ENCODE results near the gene CFAP20.

DNA sequence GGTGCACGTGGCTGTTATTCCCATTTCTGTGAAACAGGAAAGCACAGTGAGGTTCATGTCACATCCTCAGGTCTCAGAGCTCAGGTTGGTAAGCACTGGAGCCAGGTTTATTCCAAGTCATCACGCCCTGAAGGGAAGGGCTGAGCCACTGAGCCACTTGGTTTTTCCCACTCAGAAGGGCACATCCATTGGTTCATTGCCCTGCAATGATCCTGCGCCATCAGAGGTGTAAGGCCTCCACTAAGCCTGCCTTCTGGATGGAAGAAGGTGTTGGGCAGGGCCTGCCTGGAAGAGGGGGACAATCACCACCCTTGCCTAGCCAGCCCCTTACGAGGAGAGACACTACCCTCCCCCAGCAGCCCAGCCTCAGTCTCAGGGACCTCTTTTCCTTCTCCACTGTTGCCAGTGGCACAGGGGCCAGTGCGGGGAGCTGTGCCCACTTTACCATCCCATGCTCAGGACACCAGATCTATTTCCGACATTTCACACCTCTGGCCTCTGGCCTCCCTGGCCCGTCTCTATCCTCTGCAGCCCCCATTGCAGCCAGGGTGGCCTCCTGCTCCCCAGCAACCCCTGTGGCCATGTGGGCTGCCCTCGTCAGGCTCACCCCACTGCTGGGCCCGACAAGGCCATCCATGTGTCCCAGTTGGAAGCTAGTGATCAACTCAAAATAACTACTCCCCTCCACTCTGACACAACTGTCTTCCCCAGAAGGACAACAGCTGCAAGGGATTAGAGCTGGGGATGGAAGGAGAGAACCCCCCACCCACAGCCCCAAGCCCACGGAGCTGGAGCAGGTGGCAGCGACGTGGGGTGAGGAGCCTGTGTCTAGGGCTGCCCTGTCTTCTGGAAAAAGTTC is 29.9 kb downstream of the CFAP20 start:
- TF ChIP-seq, protein P1, sequence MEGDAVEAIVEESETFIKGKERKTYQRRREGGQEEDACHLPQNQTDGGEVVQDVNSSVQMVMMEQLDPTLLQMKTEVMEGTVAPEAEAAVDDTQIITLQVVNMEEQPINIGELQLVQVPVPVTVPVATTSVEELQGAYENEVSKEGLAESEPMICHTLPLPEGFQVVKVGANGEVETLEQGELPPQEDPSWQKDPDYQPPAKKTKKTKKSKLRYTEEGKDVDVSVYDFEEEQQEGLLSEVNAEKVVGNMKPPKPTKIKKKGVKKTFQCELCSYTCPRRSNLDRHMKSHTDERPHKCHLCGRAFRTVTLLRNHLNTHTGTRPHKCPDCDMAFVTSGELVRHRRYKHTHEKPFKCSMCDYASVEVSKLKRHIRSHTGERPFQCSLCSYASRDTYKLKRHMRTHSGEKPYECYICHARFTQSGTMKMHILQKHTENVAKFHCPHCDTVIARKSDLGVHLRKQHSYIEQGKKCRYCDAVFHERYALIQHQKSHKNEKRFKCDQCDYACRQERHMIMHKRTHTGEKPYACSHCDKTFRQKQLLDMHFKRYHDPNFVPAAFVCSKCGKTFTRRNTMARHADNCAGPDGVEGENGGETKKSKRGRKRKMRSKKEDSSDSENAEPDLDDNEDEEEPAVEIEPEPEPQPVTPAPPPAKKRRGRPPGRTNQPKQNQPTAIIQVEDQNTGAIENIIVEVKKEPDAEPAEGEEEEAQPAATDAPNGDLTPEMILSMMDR (IDR thresholded peaks at IDR 0.05), result no peak
- no peak for TF ChIP-seq POLR2A (IDR thresholded peaks at IDR 0.05)
